Smooth muscle cell of the pulmonary artery (primary cell): ENCODE data around the gene OR8G1. TPM values are rescaled to one million over a fixed set of nuclear protein-coding genes. Genes with fewer than 3 reads are reported as not detected.

Source experiments
- total RNA-seq: library from RNA; depleted of rRNA; stranded (reverse); fragments of >200 nt; gene quantifications from 2 replicates; pipeline ENCODE4 v1.2.3, GENCODE V29; 2014

Gene OR8G1
- total RNA-seq: not detected in 2 replicates

DNA sequence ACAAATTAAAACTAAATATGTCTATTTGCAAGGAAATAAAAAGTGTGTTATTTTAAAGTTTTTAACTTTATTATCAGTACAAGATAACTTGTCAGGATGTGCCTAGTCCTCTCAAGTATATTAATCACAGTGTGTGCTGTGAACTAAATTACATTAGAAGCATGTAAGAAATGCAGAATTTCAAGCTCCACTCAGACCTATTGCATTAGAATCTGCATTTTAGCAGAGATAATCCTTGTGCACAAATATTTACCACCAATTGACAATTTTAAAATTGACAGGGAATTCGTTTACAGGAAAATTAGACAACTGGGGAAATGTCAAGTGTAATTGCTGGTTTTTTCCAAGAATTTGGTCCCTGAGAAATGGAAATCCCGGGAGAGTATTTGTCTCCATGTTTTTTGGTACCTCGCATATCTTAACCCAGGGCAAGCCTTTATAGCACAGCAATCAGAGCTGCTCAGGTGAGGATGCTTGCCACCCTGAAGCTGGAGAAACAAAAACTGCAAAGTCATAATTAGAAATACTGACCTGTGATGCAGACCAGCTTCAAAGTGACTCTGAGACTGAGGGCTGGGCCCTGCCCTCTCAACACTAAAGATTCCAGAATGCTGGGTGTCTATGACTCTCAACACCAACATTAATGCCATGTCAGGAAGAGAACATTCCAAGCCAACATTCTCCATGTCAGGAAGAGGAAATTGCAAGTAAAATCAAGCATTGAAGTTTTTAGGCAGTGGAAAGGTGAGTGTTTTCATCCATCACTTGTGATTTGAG lies at the start of gene OR8G1:
OR8G1 (plus strand) TSS at position 475 of the 777 bp plus-strand sequence. CDS start 8,581 bp downstream, outside the sequence.

GRCh38 chr11:124256076-124256475 lies 15.2 kb downstream of the OR8G1 start, which contains the start of gene OR8G5:
Gene OR8G5, plus strand, starts transcription at chr11:124256376. Its CDS starts 8,556 bp downstream, at chr11:124264932.

Other genes with a start within 250 kb of the OR8G1 start
- not detected in 2 replicates for gene OR10G6, start 245.9 kb upstream of the OR8G1 start, total RNA-seq
- gene OR10G4, start 228.1 kb upstream of the OR8G1 start, total RNA-seq: not detected in 2 replicates
- not detected in 2 replicates for gene OR10G9, start 218.1 kb upstream of the OR8G1 start, total RNA-seq
- gene OR10G8, start 214.3 kb upstream of the OR8G1 start, total RNA-seq: not detected in 2 replicates
- not detected in 2 replicates for gene OR10G7, start 199.8 kb upstream of the OR8G1 start, total RNA-seq
- 18.4 and 21.8 TPM in 2 replicates for gene VWA5A, start 125.6 kb upstream of the OR8G1 start, total RNA-seq
- not detected in 2 replicates for gene OR10D3, start 57.8 kb upstream of the OR8G1 start, total RNA-seq
- not detected in 2 replicates for gene OR8G5, start 15.3 kb downstream of the OR8G1 start, total RNA-seq
- not detected in 2 replicates for gene OR8D1, start 72.9 kb downstream of the OR8G1 start, total RNA-seq
- not detected in 2 replicates for gene OR8D2, start 79.1 kb downstream of the OR8G1 start, total RNA-seq
- not detected in 2 replicates for gene OR8B2, start 143.4 kb downstream of the OR8G1 start, total RNA-seq
- gene OR8B3, start 157.9 kb downstream of the OR8G1 start, total RNA-seq: not detected in 2 replicates
- gene OR8B4, start 183.8 kb downstream of the OR8G1 start, total RNA-seq: not detected in 2 replicates
- not detected in 2 replicates for gene OR8B8, start 204.6 kb downstream of the OR8G1 start, total RNA-seq